Spinal cord (tissue), 10 donors: Measurements from ENCODE around the gene SOD1. TPM values are rescaled to one million over a fixed set of nuclear protein-coding genes. Genes with fewer than 3 reads are reported as not detected.

Experiments
- DNase-seq, 6 donors: peaks; one replicate each; pipeline versions ENCODE4 v3.0.0 to v3.0.0-alpha.2; 2013 to 2015; ENCODE audit warnings: low spot score in 6 of 6, low read depth in 4 of 6
- H3K27ac ChIP-seq: one replicate; pipeline ENCODE4 v1.5.1; 2013; ENCODE audit warnings: low read depth, low read length, control low read depth
- H3K27me3 ChIP-seq: one replicate; pipeline ENCODE4 v1.6.1; 2013; ENCODE audit warnings: low read length; ENCODE audit not compliant: control insufficient read depth, insufficient read depth
- H3K36me3 ChIP-seq: one replicate; pipeline ENCODE4 v1.6.1; 2013; ENCODE audit warnings: low read length; ENCODE audit not compliant: control insufficient read depth, insufficient read depth
- H3K4me1 ChIP-seq: one replicate; pipeline ENCODE4 v1.6.1; 2013; ENCODE audit warnings: low read length; ENCODE audit not compliant: control insufficient read depth, insufficient read depth
- H3K4me3 ChIP-seq: one replicate; pipeline ENCODE4 v1.5.1; 2013; ENCODE audit warnings: low read depth, low read length, control low read depth
- H3K9me3 ChIP-seq: one replicate; pipeline ENCODE4 v1.6.1; 2013; ENCODE audit warnings: low read length; ENCODE audit not compliant: control insufficient read depth, insufficient read depth
- WGBS: methylation state at CpG from one replicate; pipeline ENCODE4 v1.1.5; 2013; ENCODE audit warnings: missing lambda C conversion rate; ENCODE audit not compliant: insufficient coverage; 5-methylcytosine and 5-hydroxymethylcytosine counted together
- polyA plus RNA-seq, 2 donors: library from polyadenylated mRNA; unstranded; fragments of 120-200 nt; gene quantifications; one replicate each; pipeline ENCODE4 v1.2.1, GENCODE V29; 2013; ENCODE audit not compliant: insufficient read length in 2 of 2
- small RNA-seq: library from RNA; depleted of rRNA; stranded (forward); fragments of <200 nt; gene quantifications from one replicate; pipeline ENCODE3, GENCODE V24; 2014; ENCODE audit warnings: low replicate concordance
- total RNA-seq, 2 donors: library from RNA; depleted of rRNA in 1 of 2; stranded (reverse); fragments of 120-200 nt in 1 of 2; fragments of >200 nt in 1 of 2; gene quantifications; one replicate each; pipeline versions ENCODE4 v1.2.3 to v1.2.4, GENCODE V29; 2013 to 2014
- donor health status: healthy.

The SOD1 gene
- total and polyA plus RNA-seq, 4 donors: 157 to 363 (median 339) TPM

- H3K27me3 ChIP-seq: no peaks in the 10 kb centered on the region
- DNase-seq: no peak
- H3K4me1 ChIP-seq: no peaks in the 10 kb centered on the region
- no peak overlapping the region for H3K4me3 ChIP-seq
- no peak overlapping the region for H3K27ac ChIP-seq
- H3K9me3 ChIP-seq: no peaks in the 10 kb centered on the region
- WGBS: no CpG with 5 or more reads among the region's 1 CpG
- no peaks in the 10 kb centered on the region for H3K36me3 ChIP-seq
Observed at GRCh38 chr21:31711745-31712285, 52.3 kb downstream of the SOD1 start.

- Histone ChIP-seq H3K27ac (no peak overlapping the region), H3K4me3 (no peak overlapping the region), H3K36me3 (no peaks in the 10 kb centered on the region), H3K9me3 (no peaks in the 10 kb centered on the region), H3K27me3 (no peaks in the 10 kb centered on the region), H3K4me1 (no peaks in the 10 kb centered on the region)
- WGBS: no CpG with 5 or more reads among the region's 3 CpGs
- no peak for DNase-seq
Observed at GRCh38 chr21:31713115-31713514, 53.6 kb downstream of the SOD1 start.

DNA sequence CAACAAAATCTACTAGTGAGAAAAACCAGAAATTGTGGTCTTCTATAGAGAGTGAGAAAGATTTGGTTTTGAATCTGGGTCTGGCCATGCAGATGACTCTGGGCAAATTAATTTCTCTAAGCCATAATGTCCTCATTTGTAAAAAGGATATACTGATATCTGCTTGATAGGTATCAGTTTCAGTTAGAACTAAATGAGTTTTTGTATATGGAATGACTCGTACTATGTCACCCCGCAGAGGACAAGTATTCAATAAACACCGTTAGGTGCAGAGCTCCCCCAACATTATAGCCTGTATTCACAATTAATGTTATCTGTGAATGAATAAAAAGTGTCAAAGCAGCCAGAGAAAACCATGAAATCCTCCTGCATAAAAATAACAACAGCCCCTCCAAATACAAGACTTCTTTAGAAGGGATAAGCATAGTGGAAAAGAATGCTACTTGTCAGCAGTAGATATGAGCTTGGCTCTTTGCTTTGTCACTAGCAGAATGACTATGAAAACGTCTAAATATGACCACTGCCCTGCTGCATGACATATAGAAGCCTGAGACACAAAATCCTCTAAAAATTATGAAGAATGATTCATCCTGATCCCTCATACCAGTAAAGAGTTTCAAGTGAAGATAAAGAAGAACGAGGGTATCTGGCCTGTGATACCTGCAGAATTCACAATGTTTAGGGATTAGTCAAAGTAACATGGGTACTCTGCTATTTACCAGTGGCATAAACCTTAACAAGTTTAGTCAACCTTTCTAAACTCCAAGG is 54.7 kb downstream of the SOD1 start:
- Histone ChIP-seq H3K36me3 (no peaks in the 10 kb centered on the region), H3K27ac (no peak overlapping the region), H3K9me3 (no peaks in the 10 kb centered on the region), H3K4me1 (no peaks in the 10 kb centered on the region), H3K27me3 (no peaks in the 10 kb centered on the region), H3K4me3 (no peak overlapping the region)
- WGBS: no CpG with 5 or more reads among the region's 5 CpGs
- DNase-seq: no peak

DNA sequence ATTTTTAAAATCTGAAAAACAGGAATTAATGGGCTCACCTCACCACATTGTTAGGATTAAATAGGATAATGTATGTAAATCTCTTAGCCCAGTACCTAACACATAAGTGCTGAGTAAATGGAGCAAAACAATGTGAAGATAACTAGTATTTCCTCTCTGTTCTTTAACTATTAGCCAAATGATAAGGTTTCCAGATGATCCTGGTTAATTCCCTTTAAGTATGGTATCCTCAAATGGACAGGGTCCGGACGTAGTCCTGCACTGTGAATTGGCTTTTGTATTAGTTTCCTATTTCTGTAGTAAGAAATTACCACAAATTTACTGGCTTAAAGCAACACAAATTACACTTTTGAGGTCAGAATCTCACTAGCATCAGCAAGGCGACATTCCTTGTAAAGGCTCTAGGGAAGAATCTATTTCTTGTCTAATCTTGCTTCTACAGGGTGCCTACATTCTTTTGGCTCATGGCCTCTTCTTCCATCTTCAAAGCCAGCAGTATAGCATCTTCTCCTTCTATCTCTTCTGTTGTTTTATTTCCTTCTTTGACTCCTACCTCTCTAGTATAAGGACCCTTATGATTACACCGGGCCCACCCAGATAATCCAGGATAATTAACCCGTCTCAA is 55.4 kb downstream of the SOD1 start:
- H3K4me1 ChIP-seq: no peaks in the 10 kb centered on the region
- no peak for DNase-seq

DNA sequence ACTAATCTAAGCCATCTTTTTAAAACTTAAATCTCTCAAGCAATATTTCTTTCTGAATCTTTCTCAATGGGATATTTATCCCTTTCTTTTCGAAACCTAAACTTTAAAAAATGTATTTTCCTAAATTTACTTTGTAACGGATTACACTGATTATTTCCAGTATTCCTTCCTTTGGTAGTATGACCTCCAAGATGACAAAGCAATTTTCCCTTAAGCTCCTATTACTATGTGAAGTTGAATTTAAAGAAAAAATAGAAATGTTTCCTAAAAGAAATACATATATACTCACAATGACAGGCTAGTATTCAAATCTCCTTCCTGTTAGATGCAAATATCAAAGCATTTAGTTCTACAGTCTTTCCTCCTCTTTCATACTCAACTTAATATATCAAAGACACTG is 56.6 kb downstream of the SOD1 start:
- Histone ChIP-seq H3K9me3 (no peaks in the 10 kb centered on the region), H3K27ac (no peak overlapping the region), H3K4me1 (no peaks in the 10 kb centered on the region), H3K36me3 (no peaks in the 10 kb centered on the region), H3K27me3 (no peaks in the 10 kb centered on the region), H3K4me3 (no peak overlapping the region)
- WGBS: no CpG with 5 or more reads among the region's 2 CpGs
- DNase-seq: no peak

More for the DNA sequence above, 55.4 kb downstream of the SOD1 start:
- Histone ChIP-seq H3K27me3 (no peaks in the 10 kb centered on the region), H3K4me3 (no peak overlapping the region), H3K27ac (no peak overlapping the region), H3K36me3 (no peaks in the 10 kb centered on the region), H3K9me3 (no peaks in the 10 kb centered on the region)
- 57% methylated on average over 1 of the region's 5 CpGs for WGBS

Small RNAs within 50 kb of the gene (small RNA-seq; reads per million reads assigned to genes)
- gene RF01241: not detected

Other genes starting within 250 kb of the SOD1 start
- 10 to 100 TPM; 10.9 TPM for gene SCAF4, start 72.4 kb downstream of the SOD1 start, total RNA-seq
- 10 to 100 TPM; 30.6 to 30.9 TPM for gene SCAF4, start 72.4 kb downstream of the SOD1 start, polyA plus RNA-seq
- gene HUNK, start 213.3 kb downstream of the SOD1 start, total RNA-seq: 1 to 10 TPM; 3.0 to 4.8 TPM
- gene HUNK, start 213.3 kb downstream of the SOD1 start, polyA plus RNA-seq: 1 to 10 TPM; 7.8 to 8.2 TPM